NCI-H1105 treated with DMSO at 0.1 percent for 48 hours (cell line): Measurements from ENCODE around the gene BLID.

Experiments used
- DNase-seq: peaks from one replicate; lab custom pipeline; 2025; lab: John Stamatoyannopoulos, UW

Gene BLID

GRCh38 chr11:122105044-122105758 is 10.8 kb downstream of the BLID start:
- peak; percentile 37 for DNase-seq

GRCh38 chr11:122104341-122104740 is 11.7 kb downstream of the BLID start:
- DNase-seq, result no peak

- peak; percentile 18 for DNase-seq
Observed at GRCh38 chr11:122103726-122104125, 12.3 kb downstream of the BLID start.

GRCh38 chr11:122103321-122103720 is 12.7 kb downstream of the BLID start:
- no peak for DNase-seq

- DNase-seq, result no peak
Observed at GRCh38 chr11:122102426-122102825, 13.6 kb downstream of the BLID start.

- peak; percentile 92 for DNase-seq
Observed at GRCh38 chr11:122101625-122102291, 14.3 kb downstream of the BLID start.

GRCh38 chr11:122100756-122101080 is 15.3 kb downstream of the BLID start:
- DNase-seq, result no peak

- DNase-seq, result no peak
Observed at GRCh38 chr11:122100037-122100755, 15.8 kb downstream of the BLID start.

- no peak for DNase-seq
Observed at GRCh38 chr11:122099374-122100036, 16.5 kb downstream of the BLID start.

- DNase-seq, result no peak
Observed at GRCh38 chr11:122098261-122098980, 17.6 kb downstream of the BLID start.

GRCh38 chr11:122097419-122098001 is 18.5 kb downstream of the BLID start:
- peak; percentile 98 for DNase-seq

GRCh38 chr11:122096272-122097112 is 19.5 kb downstream of the BLID start:
- DNase-seq, result no peak

- DNase-seq, result peak; percentile 78
Observed at GRCh38 chr11:122095681-122096262, 20.2 kb downstream of the BLID start.

- peak; percentile 89 for DNase-seq
Observed at GRCh38 chr11:122094836-122095235, 21.2 kb downstream of the BLID start.

GRCh38 chr11:122093731-122094275 is 22.2 kb downstream of the BLID start:
- no peak for DNase-seq

- no peak for DNase-seq
Observed at GRCh38 chr11:122091835-122092234, 24.2 kb downstream of the BLID start.

- no peak for DNase-seq
Observed at GRCh38 chr11:122089111-122089510, 26.9 kb downstream of the BLID start.

GRCh38 chr11:122085712-122086111 is 30.3 kb downstream of the BLID start:
- no peak for DNase-seq

- DNase-seq, result no peak
Observed at GRCh38 chr11:122085264-122085663, 30.8 kb downstream of the BLID start.

- no peak for DNase-seq
Observed at GRCh38 chr11:122082205-122082604, 33.8 kb downstream of the BLID start.
